RWPE2 (cell line): ENCODE data around the gene NECAB2.

Source experiments
- ATAC-seq: fragments of 200-7000 bp; cut with Tn5 transposase; 3 replicates; pipeline ENCODE4 v1.9.1; 2021; ENCODE audit warnings: low read depth
- DNase-seq: peaks from one replicate; pipeline ENCODE4 v3.0.0-alpha.2; 2020; ENCODE audit warnings: low spot score
- H3K27ac ChIP-seq: fragments of 450-650 bp; 2 replicates; pipeline ENCODE4 v1.5.1; 2017; ENCODE audit warnings: mild to moderate bottlenecking; ENCODE audit not compliant: poor library complexity, severe bottlenecking
- H3K27me3 ChIP-seq: fragments of 250-450 bp; sonication (Bioruptor Pico); 2 replicates; pipeline ENCODE4 v1.5.1; 2021; ENCODE audit warnings: mild to moderate bottlenecking, moderate library complexity; ENCODE audit not compliant: insufficient read depth, poor library complexity, severe bottlenecking
- H3K36me3 ChIP-seq: fragments of 250-450 bp; sonication (Bioruptor Pico); 2 replicates; pipeline ENCODE4 v1.5.1; 2020; ENCODE audit warnings: low read depth, mild to moderate bottlenecking, moderate library complexity
- H3K4me1 ChIP-seq: fragments of 250-450 bp; sonication (Bioruptor Pico); 2 replicates; pipeline ENCODE4 v1.5.1; 2021; ENCODE audit warnings: mild to moderate bottlenecking, moderate library complexity; ENCODE audit not compliant: insufficient read depth, poor library complexity, severe bottlenecking
- H3K4me3 ChIP-seq: fragments of 250-450 bp; sonication (Bioruptor Pico); 2 replicates; pipeline ENCODE4 v1.5.1; 2021; ENCODE audit warnings: mild to moderate bottlenecking, moderate library complexity; ENCODE audit not compliant: severe bottlenecking
- H3K9me3 ChIP-seq: fragments of 250-450 bp; sonication (Bioruptor Pico); 2 replicates; pipeline ENCODE4 v1.5.1; 2021; ENCODE audit warnings: mild to moderate bottlenecking, moderate library complexity; ENCODE audit not compliant: severe bottlenecking
- TF ChIP-seq, protein P1 (sequence below): fragments of 450-650 bp; IDR thresholded peaks from one replicate; pipeline ENCODE4 v1.5.1; 2017; ENCODE audit warnings: mild to moderate bottlenecking, moderate library complexity; ENCODE audit not compliant: poor library complexity, severe bottlenecking

NECAB2 gene

GRCh38 chr16:84047206-84047605, 79.2 kb downstream of the NECAB2 start:
- Histone ChIP-seq H3K9me3 (no peaks in the 10 kb centered on the region), H3K4me3 (no peak overlapping the region), H3K4me1 (no peaks in the 10 kb centered on the region), H3K36me3 (no peaks in the 10 kb centered on the region), H3K27ac (no peak overlapping the region), H3K27me3 (peaks cover 24% of the 10 kb centered on the region)
- peak; percentile 32 for DNase-seq
- ATAC-seq = no peak
- TF ChIP-seq, protein P1, sequence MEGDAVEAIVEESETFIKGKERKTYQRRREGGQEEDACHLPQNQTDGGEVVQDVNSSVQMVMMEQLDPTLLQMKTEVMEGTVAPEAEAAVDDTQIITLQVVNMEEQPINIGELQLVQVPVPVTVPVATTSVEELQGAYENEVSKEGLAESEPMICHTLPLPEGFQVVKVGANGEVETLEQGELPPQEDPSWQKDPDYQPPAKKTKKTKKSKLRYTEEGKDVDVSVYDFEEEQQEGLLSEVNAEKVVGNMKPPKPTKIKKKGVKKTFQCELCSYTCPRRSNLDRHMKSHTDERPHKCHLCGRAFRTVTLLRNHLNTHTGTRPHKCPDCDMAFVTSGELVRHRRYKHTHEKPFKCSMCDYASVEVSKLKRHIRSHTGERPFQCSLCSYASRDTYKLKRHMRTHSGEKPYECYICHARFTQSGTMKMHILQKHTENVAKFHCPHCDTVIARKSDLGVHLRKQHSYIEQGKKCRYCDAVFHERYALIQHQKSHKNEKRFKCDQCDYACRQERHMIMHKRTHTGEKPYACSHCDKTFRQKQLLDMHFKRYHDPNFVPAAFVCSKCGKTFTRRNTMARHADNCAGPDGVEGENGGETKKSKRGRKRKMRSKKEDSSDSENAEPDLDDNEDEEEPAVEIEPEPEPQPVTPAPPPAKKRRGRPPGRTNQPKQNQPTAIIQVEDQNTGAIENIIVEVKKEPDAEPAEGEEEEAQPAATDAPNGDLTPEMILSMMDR = no peak

DNA sequence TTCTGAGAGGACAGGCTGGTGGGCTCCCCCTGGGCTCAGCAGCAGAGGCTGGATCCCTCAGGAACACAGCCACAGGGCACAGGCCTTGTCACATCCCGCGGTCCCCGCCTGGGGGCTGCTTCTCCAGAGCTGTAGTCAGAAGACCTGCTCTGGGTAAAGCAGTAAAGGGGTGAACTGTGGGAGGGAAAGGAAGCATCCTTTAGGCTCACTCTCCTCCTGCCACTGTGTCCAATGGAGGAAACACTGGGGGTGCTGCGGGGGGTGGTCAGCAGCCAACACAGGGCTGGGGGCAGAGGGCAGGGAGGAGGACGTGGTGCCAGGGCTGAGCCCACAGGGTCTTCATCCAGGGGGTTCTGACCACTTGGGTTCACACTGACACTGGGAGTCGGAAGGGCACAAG, 79.6 kb downstream of the NECAB2 start:
- Histone ChIP-seq H3K4me1 (no peaks in the 10 kb centered on the region), H3K9me3 (no peaks in the 10 kb centered on the region), H3K36me3 (no peaks in the 10 kb centered on the region), H3K4me3 (no peak overlapping the region), H3K27ac (no peak overlapping the region), H3K27me3 (peaks cover 19% of the 10 kb centered on the region)
- DNase-seq = peak; percentile 34
- no peak for ATAC-seq
- TF ChIP-seq, protein P1 = no peak

- H3K27me3 ChIP-seq = peaks cover 13% of the 10 kb centered on the region
- peak; percentile 45 for DNase-seq
- no peaks in the 10 kb centered on the region for H3K4me1 ChIP-seq
- H3K4me3 ChIP-seq = no peak overlapping the region
- H3K27ac ChIP-seq = no peak overlapping the region
- TF ChIP-seq, protein P1 = peak; percentile 41
- H3K9me3 ChIP-seq = no peaks in the 10 kb centered on the region
- ATAC-seq = peak; percentile 52; the same call in 2 of the 3 replicates
- no peaks in the 10 kb centered on the region for H3K36me3 ChIP-seq
These were observed 80.2 kb downstream of the NECAB2 start for GRCh38 chr16:84048270-84048669.

DNA sequence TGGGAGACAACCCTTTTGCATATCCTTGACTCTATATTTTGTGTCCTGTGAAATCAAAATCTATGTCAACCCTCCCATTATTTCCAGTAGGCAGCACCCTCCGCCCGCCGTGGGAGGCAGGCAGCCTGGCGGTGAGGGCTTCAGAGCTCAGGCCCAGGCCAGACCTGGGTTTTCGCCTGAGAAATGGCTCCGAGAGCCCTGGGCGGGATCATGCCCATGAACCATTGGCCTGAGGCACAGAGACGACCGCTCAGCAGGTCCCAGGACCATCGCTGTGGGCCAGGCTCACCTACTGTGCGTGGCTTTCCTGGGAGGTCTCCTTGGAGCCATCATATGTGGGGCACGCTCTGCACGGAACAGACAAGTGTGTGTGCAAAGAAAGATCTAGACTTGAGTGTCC, 80.8 kb downstream of the NECAB2 start:
- TF ChIP-seq, protein P1 = no peak
- Histone ChIP-seq H3K36me3 (peaks cover 3% of the 10 kb centered on the region), H3K27me3 (peaks cover 7% of the 10 kb centered on the region), H3K27ac (no peak overlapping the region), H3K4me1 (no peaks in the 10 kb centered on the region), H3K9me3 (no peaks in the 10 kb centered on the region), H3K4me3 (no peak overlapping the region)
- ATAC-seq (no peak), DNase-seq (peak; percentile 36)

- DNase-seq (peak; percentile 12), ATAC-seq (no peak)
- Histone ChIP-seq H3K36me3 (peaks cover 10% of the 10 kb centered on the region), H3K9me3 (no peaks in the 10 kb centered on the region), H3K27me3 (peaks cover under 1% of the 10 kb centered on the region), H3K27ac (no peak overlapping the region), H3K4me1 (no peaks in the 10 kb centered on the region), H3K4me3 (no peak overlapping the region)
- TF ChIP-seq, protein P1 = no peak
These were observed 81.5 kb downstream of the NECAB2 start for GRCh38 chr16:84049403-84050060.
